HEK293 (cell line): Measurements from ENCODE around the gene SGSM2.
A peak's percentile ranks its signal among the peaks of the same experiment; 100 is the strongest.

Source experiments
- EGR2 ChIP-seq: fragments of 450-650 bp; formaldehyde crosslinking; IDR thresholded peaks from 2 replicates; pipeline ENCODE4 v1.5.1; 2016; ENCODE audit warnings: low read depth, missing biosample characterization, missing genetic modification characterization
- GFI1B ChIP-seq: fragments of 450-650 bp; formaldehyde crosslinking; IDR thresholded peaks from 2 replicates; pipeline ENCODE4 v1.5.1; 2016; ENCODE audit warnings: missing biosample characterization, missing genetic modification characterization
- GLIS1 ChIP-seq: fragments of 450-650 bp; formaldehyde crosslinking; IDR thresholded peaks from 2 replicates; pipeline ENCODE4 v1.5.1; 2016; ENCODE audit warnings: missing biosample characterization, missing genetic modification characterization
- KLF8 ChIP-seq: fragments of 450-650 bp; formaldehyde crosslinking; IDR thresholded peaks from 2 replicates; pipeline ENCODE4 v1.5.1; 2016; ENCODE audit warnings: missing biosample characterization, missing genetic modification characterization
- MYNN ChIP-seq: fragments of 450-650 bp; formaldehyde crosslinking; IDR thresholded peaks from 2 replicates; pipeline ENCODE4 v1.5.1; 2016; ENCODE audit warnings: missing biosample characterization, missing genetic modification characterization, borderline replicate concordance
- RBAK ChIP-seq: fragments of 450-650 bp; formaldehyde crosslinking; IDR thresholded peaks from 2 replicates; pipeline ENCODE4 v1.5.1; 2016; ENCODE audit warnings: missing biosample characterization, missing genetic modification characterization
- SCRT2 ChIP-seq: fragments of 450-650 bp; formaldehyde crosslinking; IDR thresholded peaks from 2 replicates; pipeline ENCODE4 v1.5.1; 2016; ENCODE audit warnings: missing biosample characterization, missing genetic modification characterization
- ZBTB17 ChIP-seq: fragments of 450-650 bp; formaldehyde crosslinking; IDR thresholded peaks from 2 replicates; pipeline ENCODE4 v1.5.1; 2016; ENCODE audit warnings: missing biosample characterization, missing genetic modification characterization
- ZBTB21 ChIP-seq: fragments of 450-650 bp; formaldehyde crosslinking; IDR thresholded peaks from 2 replicates; pipeline ENCODE4 v1.5.1; 2017; ENCODE audit warnings: missing biosample characterization, missing genetic modification characterization
- ZBTB49 ChIP-seq: fragments of 450-650 bp; formaldehyde crosslinking; IDR thresholded peaks from 2 replicates; pipeline ENCODE4 v1.5.1; 2016; ENCODE audit warnings: missing biosample characterization, missing genetic modification characterization, low read depth
- ZFP41 ChIP-seq: fragments of 450-650 bp; formaldehyde crosslinking; IDR thresholded peaks from 2 replicates; pipeline ENCODE4 v1.5.1; 2016; ENCODE audit warnings: missing biosample characterization, missing genetic modification characterization, borderline replicate concordance
- ZIC2 ChIP-seq: fragments of 450-650 bp; formaldehyde crosslinking; IDR thresholded peaks from 2 replicates; pipeline ENCODE4 v1.5.1; 2016; ENCODE audit warnings: missing biosample characterization, missing genetic modification characterization
- ZNF138 ChIP-seq: fragments of 450-650 bp; formaldehyde crosslinking; IDR thresholded peaks from 2 replicates; pipeline ENCODE4 v1.5.1; 2016; ENCODE audit warnings: missing biosample characterization, missing genetic modification characterization, borderline replicate concordance
- ZNF146 ChIP-seq: fragments of 450-650 bp; formaldehyde crosslinking; IDR thresholded peaks from 2 replicates; pipeline ENCODE4 v1.5.1; 2016; ENCODE audit warnings: missing biosample characterization, missing genetic modification characterization
- ZNF202 ChIP-seq: fragments of 450-650 bp; formaldehyde crosslinking; IDR thresholded peaks from 2 replicates; pipeline ENCODE4 v1.5.1; 2016; ENCODE audit warnings: missing biosample characterization, missing genetic modification characterization, borderline replicate concordance
- ZNF223 ChIP-seq: fragments of 450-650 bp; formaldehyde crosslinking; IDR thresholded peaks from 2 replicates; pipeline ENCODE4 v1.5.1; 2016; ENCODE audit warnings: missing biosample characterization, missing genetic modification characterization
- ZNF335 ChIP-seq: fragments of 450-650 bp; formaldehyde crosslinking; conservative IDR thresholded peaks from 2 replicates; pipeline ENCODE4 v1.5.1; 2016; ENCODE audit warnings: missing biosample characterization, missing genetic modification characterization
- ZNF37A ChIP-seq: fragments of 450-650 bp; IDR thresholded peaks from 2 replicates; pipeline ENCODE4 v1.5.1; 2018; ENCODE audit warnings: missing biosample characterization, missing genetic modification characterization
- ZNF423 ChIP-seq: fragments of 450-650 bp; formaldehyde crosslinking; IDR thresholded peaks from 2 replicates; pipeline ENCODE4 v1.5.1; 2016; ENCODE audit warnings: missing biosample characterization, missing genetic modification characterization
- ZNF426 ChIP-seq: fragments of 450-650 bp; formaldehyde crosslinking; IDR thresholded peaks from 2 replicates; pipeline ENCODE4 v1.5.1; 2017; ENCODE audit warnings: missing biosample characterization, missing genetic modification characterization, mild to moderate bottlenecking, inconsistent platforms, moderate library complexity
- ZNF514 ChIP-seq: fragments of 450-650 bp; formaldehyde crosslinking; IDR thresholded peaks from 2 replicates; pipeline ENCODE4 v1.5.1; 2016; ENCODE audit warnings: missing biosample characterization, missing genetic modification characterization
- ZNF521 ChIP-seq: fragments of 450-650 bp; formaldehyde crosslinking; IDR thresholded peaks from 2 replicates; pipeline ENCODE4 v1.5.1; 2017; ENCODE audit warnings: missing biosample characterization, mild to moderate bottlenecking, missing genetic modification characterization
- ZNF580 ChIP-seq: fragments of 450-650 bp; formaldehyde crosslinking; IDR thresholded peaks from 2 replicates; pipeline ENCODE4 v1.5.1; 2016; ENCODE audit warnings: missing biosample characterization, missing genetic modification characterization
- ZNF623 ChIP-seq: fragments of 450-650 bp; formaldehyde crosslinking; IDR thresholded peaks from 2 replicates; pipeline ENCODE4 v1.5.1; 2016; ENCODE audit warnings: missing biosample characterization, missing genetic modification characterization
- ZNF626 ChIP-seq: fragments of 450-650 bp; sonication (Bioruptor Pico); formaldehyde crosslinking; IDR thresholded peaks from 2 replicates; pipeline ENCODE4 v1.5.1; 2018; ENCODE audit warnings: missing biosample characterization, missing genetic modification characterization, inconsistent platforms
- ZNF660 ChIP-seq: fragments of 450-650 bp; IDR thresholded peaks from 2 replicates; pipeline ENCODE4 v1.5.1; 2018; ENCODE audit warnings: missing biosample characterization, mild to moderate bottlenecking, missing genetic modification characterization
- ZNF707 ChIP-seq: fragments of 450-650 bp; formaldehyde crosslinking; IDR thresholded peaks from 2 replicates; pipeline ENCODE4 v1.5.1; 2016; ENCODE audit warnings: missing biosample characterization, missing genetic modification characterization
- ZNF747 ChIP-seq: fragments of 450-650 bp; formaldehyde crosslinking; IDR thresholded peaks from 2 replicates; pipeline ENCODE4 v1.5.1; 2016; ENCODE audit warnings: missing biosample characterization, missing genetic modification characterization
- ZSCAN16 ChIP-seq: fragments of 450-650 bp; formaldehyde crosslinking; IDR thresholded peaks from 2 replicates; pipeline ENCODE4 v1.5.1; 2016; ENCODE audit warnings: missing biosample characterization, missing genetic modification characterization
- TF ChIP-seq, protein P1 (sequence below): fragments of 450-650 bp; formaldehyde crosslinking; IDR thresholded peaks from 2 replicates; pipeline ENCODE4 v1.5.1; 2016; ENCODE audit warnings: missing biosample characterization, missing genetic modification characterization
- TF ChIP-seq, protein P2 (sequence below): sonication (generic); formaldehyde crosslinking; IDR thresholded peaks from 2 replicates; pipeline ENCODE4 v1.8.1; 2022; ENCODE audit warnings: mild to moderate bottlenecking, moderate library complexity, missing genetic modification reagents
- TF ChIP-seq, protein P3 (sequence below): fragments of 450-650 bp; formaldehyde crosslinking; IDR thresholded peaks from 2 replicates; pipeline ENCODE4 v1.5.1; 2016; ENCODE audit warnings: missing biosample characterization, missing genetic modification characterization
- TF ChIP-seq, protein P4 (sequence below): fragments of 450-650 bp; formaldehyde crosslinking; IDR thresholded peaks from 2 replicates; pipeline ENCODE4 v1.5.1; 2016; ENCODE audit warnings: missing biosample characterization, missing genetic modification characterization

Gene SGSM2

DNA sequence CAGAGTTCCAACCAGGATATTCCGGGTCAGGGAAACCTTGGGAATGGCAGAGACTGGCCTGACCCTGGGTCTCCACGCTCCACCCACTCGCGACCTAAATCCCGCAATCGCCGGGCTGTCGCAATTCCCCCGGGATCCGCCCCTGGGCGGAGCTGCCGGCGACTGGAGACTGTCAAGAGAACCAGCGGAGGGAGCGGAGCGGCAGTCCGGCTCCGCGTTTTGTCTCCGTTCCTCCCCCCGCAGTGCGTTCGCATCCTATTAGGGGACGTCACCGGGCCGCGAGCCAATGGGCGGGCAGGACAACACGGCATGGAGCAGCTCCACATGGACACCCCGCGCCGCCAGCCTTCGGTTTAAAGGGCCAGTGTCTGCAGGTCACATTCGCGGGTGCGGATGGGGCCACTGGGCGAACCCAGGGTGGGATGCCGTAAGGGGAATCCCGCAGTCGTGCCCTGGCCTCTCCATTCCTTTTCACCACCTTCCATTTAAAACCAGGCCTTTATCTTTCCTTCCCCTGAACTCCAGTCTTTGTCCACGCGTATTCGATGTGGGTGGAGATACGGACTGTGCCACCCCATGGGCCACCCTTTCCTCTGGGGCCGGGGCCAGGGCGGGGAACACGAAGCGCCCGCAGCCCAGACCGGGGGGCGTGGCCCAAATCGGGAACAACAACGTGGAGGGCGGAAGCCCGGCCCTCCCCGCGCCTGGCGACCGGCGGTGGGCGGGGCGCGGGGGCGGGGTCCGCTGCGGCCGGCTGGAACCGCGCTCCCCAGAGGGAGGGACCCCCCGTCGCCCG is 64.3 kb downstream of the SGSM2 start (continued):
- no peak for TF ChIP-seq MYNN (tag by site-specific recombination)
- no peak for TF ChIP-seq ZNF514
- no peak for TF ChIP-seq ZNF623 (tag by site-specific recombination)
- TF ChIP-seq ZBTB49 (tag by site-specific recombination), result no peak
- no peak for TF ChIP-seq ZNF223 (tag by site-specific recombination)
- peak; percentile 86 for TF ChIP-seq ZNF335 (tag by site-specific recombination)
- TF ChIP-seq ZNF521, result no peak
- TF ChIP-seq, protein P1, sequence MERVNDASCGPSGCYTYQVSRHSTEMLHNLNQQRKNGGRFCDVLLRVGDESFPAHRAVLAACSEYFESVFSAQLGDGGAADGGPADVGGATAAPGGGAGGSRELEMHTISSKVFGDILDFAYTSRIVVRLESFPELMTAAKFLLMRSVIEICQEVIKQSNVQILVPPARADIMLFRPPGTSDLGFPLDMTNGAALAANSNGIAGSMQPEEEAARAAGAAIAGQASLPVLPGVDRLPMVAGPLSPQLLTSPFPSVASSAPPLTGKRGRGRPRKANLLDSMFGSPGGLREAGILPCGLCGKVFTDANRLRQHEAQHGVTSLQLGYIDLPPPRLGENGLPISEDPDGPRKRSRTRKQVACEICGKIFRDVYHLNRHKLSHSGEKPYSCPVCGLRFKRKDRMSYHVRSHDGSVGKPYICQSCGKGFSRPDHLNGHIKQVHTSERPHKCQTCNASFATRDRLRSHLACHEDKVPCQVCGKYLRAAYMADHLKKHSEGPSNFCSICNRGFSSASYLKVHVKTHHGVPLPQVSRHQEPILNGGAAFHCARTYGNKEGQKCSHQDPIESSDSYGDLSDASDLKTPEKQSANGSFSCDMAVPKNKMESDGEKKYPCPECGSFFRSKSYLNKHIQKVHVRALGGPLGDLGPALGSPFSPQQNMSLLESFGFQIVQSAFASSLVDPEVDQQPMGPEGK, result peak; percentile 94
- no peak for TF ChIP-seq RBAK
- peak; percentile 87 for TF ChIP-seq ZBTB21 (tag by site-specific recombination)
- TF ChIP-seq ZSCAN16 (tag by site-specific recombination), result no peak; the same call in 1 of the 2 replicates
- TF ChIP-seq ZNF138 (tag by site-specific recombination), result no peak
- TF ChIP-seq ZNF146 (tag by site-specific recombination), result no peak
- TF ChIP-seq, protein P2, sequence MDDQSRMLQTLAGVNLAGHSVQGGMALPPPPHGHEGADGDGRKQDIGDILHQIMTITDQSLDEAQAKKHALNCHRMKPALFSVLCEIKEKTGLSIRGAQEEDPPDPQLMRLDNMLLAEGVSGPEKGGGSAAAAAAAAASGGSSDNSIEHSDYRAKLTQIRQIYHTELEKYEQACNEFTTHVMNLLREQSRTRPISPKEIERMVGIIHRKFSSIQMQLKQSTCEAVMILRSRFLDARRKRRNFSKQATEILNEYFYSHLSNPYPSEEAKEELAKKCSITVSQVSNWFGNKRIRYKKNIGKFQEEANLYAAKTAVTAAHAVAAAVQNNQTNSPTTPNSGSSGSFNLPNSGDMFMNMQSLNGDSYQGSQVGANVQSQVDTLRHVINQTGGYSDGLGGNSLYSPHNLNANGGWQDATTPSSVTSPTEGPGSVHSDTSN (CRISPR knock-in tag), result no peak
- TF ChIP-seq SCRT2 (tag by site-specific recombination), result peak; percentile 91
- TF ChIP-seq ZNF580, result peak; percentile 50
- peak; percentile 62 for TF ChIP-seq EGR2 (tag by site-specific recombination)
- TF ChIP-seq ZIC2, result peak; percentile 93
- no peak for TF ChIP-seq ZFP41 (tag by site-specific recombination)
- peak; percentile 50 for TF ChIP-seq ZBTB17 (tag by site-specific recombination)
- TF ChIP-seq ZNF423, result no peak
- TF ChIP-seq, protein P3, sequence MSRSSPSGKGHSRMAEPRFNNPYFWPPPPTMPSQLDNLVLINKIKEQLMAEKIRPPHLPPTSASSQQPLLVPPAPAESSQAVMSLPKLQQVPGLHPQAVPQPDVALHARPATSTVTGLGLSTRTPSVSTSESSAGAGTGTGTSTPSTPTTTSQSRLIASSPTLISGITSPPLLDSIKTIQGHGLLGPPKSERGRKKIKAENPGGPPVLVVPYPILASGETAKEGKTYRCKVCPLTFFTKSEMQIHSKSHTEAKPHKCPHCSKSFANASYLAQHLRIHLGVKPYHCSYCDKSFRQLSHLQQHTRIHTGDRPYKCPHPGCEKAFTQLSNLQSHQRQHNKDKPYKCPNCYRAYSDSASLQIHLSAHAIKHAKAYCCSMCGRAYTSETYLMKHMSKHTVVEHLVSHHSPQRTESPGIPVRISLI, result no peak
- TF ChIP-seq ZNF202 (tag by site-specific recombination), result no peak
- TF ChIP-seq, protein P4, sequence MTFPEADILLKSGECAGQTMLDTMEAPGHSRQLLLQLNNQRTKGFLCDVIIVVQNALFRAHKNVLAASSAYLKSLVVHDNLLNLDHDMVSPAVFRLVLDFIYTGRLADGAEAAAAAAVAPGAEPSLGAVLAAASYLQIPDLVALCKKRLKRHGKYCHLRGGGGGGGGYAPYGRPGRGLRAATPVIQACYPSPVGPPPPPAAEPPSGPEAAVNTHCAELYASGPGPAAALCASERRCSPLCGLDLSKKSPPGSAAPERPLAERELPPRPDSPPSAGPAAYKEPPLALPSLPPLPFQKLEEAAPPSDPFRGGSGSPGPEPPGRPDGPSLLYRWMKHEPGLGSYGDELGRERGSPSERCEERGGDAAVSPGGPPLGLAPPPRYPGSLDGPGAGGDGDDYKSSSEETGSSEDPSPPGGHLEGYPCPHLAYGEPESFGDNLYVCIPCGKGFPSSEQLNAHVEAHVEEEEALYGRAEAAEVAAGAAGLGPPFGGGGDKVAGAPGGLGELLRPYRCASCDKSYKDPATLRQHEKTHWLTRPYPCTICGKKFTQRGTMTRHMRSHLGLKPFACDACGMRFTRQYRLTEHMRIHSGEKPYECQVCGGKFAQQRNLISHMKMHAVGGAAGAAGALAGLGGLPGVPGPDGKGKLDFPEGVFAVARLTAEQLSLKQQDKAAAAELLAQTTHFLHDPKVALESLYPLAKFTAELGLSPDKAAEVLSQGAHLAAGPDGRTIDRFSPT (tag by site-specific recombination), result peak; percentile 76
- TF ChIP-seq GFI1B (tag by site-specific recombination), result no peak
- peak; percentile 85 for TF ChIP-seq GLIS1 (tag by site-specific recombination)
- no peak for TF ChIP-seq ZNF707 (tag by site-specific recombination)
- TF ChIP-seq ZNF626, result no peak
- peak; percentile 99 for TF ChIP-seq KLF8 (tag by site-specific recombination)
- no peak for TF ChIP-seq ZNF37A (tag by site-specific recombination)
- no peak for TF ChIP-seq ZNF747
- TF ChIP-seq ZNF426 (tag by site-specific recombination), result no peak
- TF ChIP-seq ZNF660 (tag by site-specific recombination), result peak; percentile 22
